Measurements from ENCODE around the gene CPSF2. TPM values are rescaled to one million over a fixed set of nuclear protein-coding genes. Genes with fewer than 3 reads are reported as not detected.

The CPSF2 gene
- total RNA-seq, 1 donor from 2014 or later = 80.3 TPM

GRCh38 chr14:92134456-92134855, 12.7 kb downstream of the CPSF2 start:
- H3K4me1 Mint-ChIP-seq (ENCODE audit: unreplicated experiment) = no peaks in the 10 kb centered on the region
- H3K9me3 Mint-ChIP-seq (ENCODE audit: unreplicated experiment) = no peaks in the 10 kb centered on the region
- DNase-seq (ENCODE audit: low spot score) = no peak
- no peak for TF ChIP-seq CTCF (IDR thresholded peaks at IDR 0.05; ENCODE audit: unreplicated experiment)
- H3K36me3 Mint-ChIP-seq (ENCODE audit: low read depth, unreplicated experiment) = peaks cover 21% of the 10 kb centered on the region
- H3K4me3 Mint-ChIP-seq (ENCODE audit: unreplicated experiment) = no peak overlapping the region
- H3K27ac Mint-ChIP-seq (ENCODE audit: unreplicated experiment) = no peak overlapping the region
- peaks cover 3% of the 10 kb centered on the region for H3K27me3 Mint-ChIP-seq (ENCODE audit: unreplicated experiment)

- Mint-ChIP-seq H3K4me3 (ENCODE audit: unreplicated experiment) (no peak overlapping the region), H3K36me3 (ENCODE audit: low read depth, unreplicated experiment) (peaks cover 21% of the 10 kb centered on the region), H3K9me3 (ENCODE audit: unreplicated experiment) (no peaks in the 10 kb centered on the region), H3K27ac (ENCODE audit: unreplicated experiment) (no peak overlapping the region), H3K27me3 (ENCODE audit: unreplicated experiment) (peaks cover 3% of the 10 kb centered on the region), H3K4me1 (ENCODE audit: unreplicated experiment) (no peaks in the 10 kb centered on the region)
- DNase-seq (ENCODE audit: low spot score) = no peak
- TF ChIP-seq CTCF (IDR thresholded peaks at IDR 0.05; ENCODE audit: unreplicated experiment) = peak; percentile 35
Observed at GRCh38 chr14:92135269-92135668, 13.5 kb downstream of the CPSF2 start.

GRCh38 chr14:92143309-92143708, 21.5 kb downstream of the CPSF2 start:
- peaks cover 22% of the 10 kb centered on the region for H3K36me3 Mint-ChIP-seq (ENCODE audit: low read depth, unreplicated experiment)
- no peaks in the 10 kb centered on the region for H3K27me3 Mint-ChIP-seq (ENCODE audit: unreplicated experiment)
- DNase-seq (ENCODE audit: low spot score) = no peak
- H3K27ac Mint-ChIP-seq (ENCODE audit: unreplicated experiment) = no peak overlapping the region
- H3K9me3 Mint-ChIP-seq (ENCODE audit: unreplicated experiment) = no peaks in the 10 kb centered on the region
- H3K4me3 Mint-ChIP-seq (ENCODE audit: unreplicated experiment) = no peak overlapping the region
- no peaks in the 10 kb centered on the region for H3K4me1 Mint-ChIP-seq (ENCODE audit: unreplicated experiment)
- TF ChIP-seq CTCF (IDR thresholded peaks at IDR 0.05; ENCODE audit: unreplicated experiment) = no peak

- H3K4me1 Mint-ChIP-seq (ENCODE audit: unreplicated experiment) = no peaks in the 10 kb centered on the region
- peaks cover 18% of the 10 kb centered on the region for H3K36me3 Mint-ChIP-seq (ENCODE audit: low read depth, unreplicated experiment)
- DNase-seq (ENCODE audit: low spot score) = no peak
- H3K27me3 Mint-ChIP-seq (ENCODE audit: unreplicated experiment) = no peaks in the 10 kb centered on the region
- no peak overlapping the region for H3K27ac Mint-ChIP-seq (ENCODE audit: unreplicated experiment)
- no peak for TF ChIP-seq CTCF (IDR thresholded peaks at IDR 0.05; ENCODE audit: unreplicated experiment)
- no peaks in the 10 kb centered on the region for H3K9me3 Mint-ChIP-seq (ENCODE audit: unreplicated experiment)
- no peak overlapping the region for H3K4me3 Mint-ChIP-seq (ENCODE audit: unreplicated experiment)
Observed at GRCh38 chr14:92143962-92144361, 22.2 kb downstream of the CPSF2 start.

GRCh38 chr14:92144708-92145107, 22.9 kb downstream of the CPSF2 start:
- H3K27ac Mint-ChIP-seq (ENCODE audit: unreplicated experiment) = no peak overlapping the region
- no peaks in the 10 kb centered on the region for H3K9me3 Mint-ChIP-seq (ENCODE audit: unreplicated experiment)
- no peak for TF ChIP-seq CTCF (IDR thresholded peaks at IDR 0.05; ENCODE audit: unreplicated experiment)
- no peak overlapping the region for H3K4me3 Mint-ChIP-seq (ENCODE audit: unreplicated experiment)
- no peaks in the 10 kb centered on the region for H3K4me1 Mint-ChIP-seq (ENCODE audit: unreplicated experiment)
- H3K27me3 Mint-ChIP-seq (ENCODE audit: unreplicated experiment) = no peaks in the 10 kb centered on the region
- peaks cover 18% of the 10 kb centered on the region for H3K36me3 Mint-ChIP-seq (ENCODE audit: low read depth, unreplicated experiment)
- no peak for DNase-seq (ENCODE audit: low spot score)

Data from endothelial cell (in vitro differentiated cells).